ENCODE data around the gene MAPK11.
A peak's percentile ranks its signal among the peaks of the same experiment; 100 is the strongest.

The MAPK11 gene

DNA sequence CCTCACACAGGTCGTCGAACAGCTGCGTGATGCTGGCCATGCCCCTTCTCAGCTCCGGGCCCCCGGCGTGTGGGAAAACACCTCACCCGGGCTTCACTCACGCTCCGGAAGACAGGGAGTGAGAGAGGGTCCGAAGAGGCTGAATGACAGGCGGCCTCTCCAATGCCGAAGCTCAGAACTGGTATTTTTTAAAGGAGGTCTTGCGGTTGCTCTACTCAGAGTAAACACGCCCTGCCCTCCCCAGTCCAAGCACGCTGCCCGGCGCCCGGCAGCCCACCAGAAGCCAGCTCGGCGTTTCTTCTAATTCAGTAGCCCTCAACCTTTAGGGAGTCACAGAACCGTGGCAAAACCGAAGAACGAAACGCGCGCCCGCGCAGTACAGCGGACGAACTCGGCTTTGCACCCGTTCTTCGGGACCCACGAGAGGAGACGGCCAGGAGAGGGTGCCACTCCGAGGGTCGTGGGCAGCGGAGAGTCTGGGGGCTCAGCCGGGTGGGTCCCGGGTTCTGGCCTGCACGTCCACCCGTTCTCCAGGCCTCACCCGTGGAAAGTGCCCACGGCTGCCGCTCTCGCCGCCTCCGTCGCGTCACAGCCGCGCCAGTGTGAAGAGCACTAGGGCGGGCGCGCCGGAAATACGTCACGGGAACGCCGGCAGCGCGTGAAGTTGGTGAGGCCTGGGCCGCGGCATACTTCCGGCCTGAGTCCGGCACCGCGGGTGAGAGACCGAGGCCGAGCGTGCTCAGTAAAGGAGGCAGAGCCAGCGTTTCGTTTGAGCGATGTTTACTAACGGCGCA is 25.6 kb downstream of the MAPK11 start, which contains the start of gene TUBGCP6:
TSS of gene TUBGCP6 (minus strand) at position 604 of the 794 bp plus-strand sequence. CDS start at position 40, 564 bp downstream.
- peaks cover 29% of the 10 kb centered on the region for H3K36me3 ChIP-seq (ENCODE audit: control insufficient read depth, insufficient read depth, low read length)
- peak within 1 kb of the TSS; percentile 85 for H3K27ac ChIP-seq (ENCODE audit: low read depth, low read length, severe bottlenecking)
- peaks cover 11% of the 10 kb centered on the region for H3K4me1 ChIP-seq (ENCODE audit: control insufficient read depth, insufficient read depth, low read length, poor library complexity, severe bottlenecking)
- H3K4me3 ChIP-seq (ENCODE audit: extremely low read depth, insufficient read depth, low read length, poor library complexity, severe bottlenecking) = peak within 1 kb of the TSS; percentile 95
- whole genome bisulfite sequencing, 2 experiments (ENCODE audit: insufficient coverage in 2 of 2) = 0 to 1% methylated on average over 71 to 72 of the region's 76 CpGs
- no peaks in the 10 kb centered on the region for H3K9me3 ChIP-seq (ENCODE audit: control insufficient read depth, low read length)

DNA sequence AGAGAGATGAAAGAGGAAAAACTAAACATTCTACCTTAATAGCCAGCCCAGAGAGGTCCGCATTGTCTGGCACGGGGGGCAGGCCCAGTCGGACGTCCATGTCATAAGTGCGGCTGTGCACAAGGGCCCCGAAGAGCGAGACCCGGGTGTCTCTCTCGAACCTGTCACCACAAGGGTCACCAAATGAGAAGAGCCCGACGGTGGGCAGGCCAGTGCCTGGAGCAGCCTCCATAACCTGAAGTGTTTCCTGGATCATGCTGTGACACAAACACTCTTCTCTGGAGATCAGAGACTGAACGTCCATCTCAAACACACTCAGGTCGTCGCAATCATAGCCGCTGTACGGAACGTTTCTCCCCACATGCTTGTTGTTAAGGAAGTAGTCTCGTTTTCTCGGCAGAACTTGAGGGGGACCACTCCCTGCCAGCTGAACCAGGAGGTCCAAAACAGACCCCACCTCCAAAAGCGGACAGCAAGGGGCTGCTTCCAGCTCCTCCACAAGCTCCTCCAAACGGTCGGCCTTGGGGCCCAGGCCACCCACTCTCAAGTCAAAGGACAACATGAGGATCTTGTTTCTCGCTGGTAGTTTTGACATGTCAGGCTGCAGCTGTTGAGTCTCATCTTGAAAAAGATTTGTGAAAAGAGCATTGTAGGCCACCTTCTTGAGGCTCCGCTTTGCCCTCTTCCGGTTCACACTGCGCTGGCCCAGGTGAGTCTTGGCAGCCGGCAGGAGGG is 26.3 kb downstream of the MAPK11 start:
- peak overlapping the region; percentile 95 for H3K4me3 ChIP-seq (ENCODE audit: extremely low read depth, insufficient read depth, low read length, poor library complexity, severe bottlenecking)
- H3K9me3 ChIP-seq (ENCODE audit: control insufficient read depth, low read length) = no peaks in the 10 kb centered on the region
- no peak overlapping the region for H3K27ac ChIP-seq (ENCODE audit: low read depth, low read length, severe bottlenecking)
- peaks cover 11% of the 10 kb centered on the region for H3K4me1 ChIP-seq (ENCODE audit: control insufficient read depth, insufficient read depth, low read length, poor library complexity, severe bottlenecking)
- H3K36me3 ChIP-seq (ENCODE audit: control insufficient read depth, insufficient read depth, low read length) = peaks cover 33% of the 10 kb centered on the region
- 53% methylated on average over 22 to 25 of the region's 27 CpGs for WGBS, 2 experiments (ENCODE audit: insufficient coverage in 2 of 2)

DNA sequence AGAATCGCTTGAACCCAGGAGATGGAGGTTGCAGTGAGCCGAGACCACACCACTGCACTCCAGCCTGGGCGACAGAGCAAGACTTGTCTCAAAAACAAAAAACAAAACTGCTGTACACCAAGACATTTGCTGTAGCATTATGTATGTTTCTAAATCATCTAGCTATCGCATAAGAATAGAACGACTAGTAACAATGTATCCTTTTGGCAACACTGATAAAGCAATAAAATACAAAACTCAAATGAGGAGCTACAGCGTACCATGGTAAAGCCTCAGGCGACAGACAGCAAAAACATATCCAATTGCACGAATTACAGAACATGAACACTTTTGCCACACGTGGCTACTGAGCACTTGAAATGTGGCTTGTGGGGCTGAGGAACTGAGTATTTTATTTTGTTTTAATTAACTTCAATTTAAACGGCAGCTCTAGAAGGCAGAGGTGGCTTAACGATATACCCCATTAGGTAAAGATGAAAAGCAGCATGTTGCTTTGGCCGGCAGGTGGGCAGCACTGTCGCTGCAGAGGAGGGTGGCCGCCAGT is 27.7 kb downstream of the MAPK11 start:
- H3K36me3 ChIP-seq (ENCODE audit: control insufficient read depth, insufficient read depth, low read length) = peaks cover 34% of the 10 kb centered on the region
- H3K27ac ChIP-seq (ENCODE audit: low read depth, low read length, severe bottlenecking) = no peak overlapping the region
- peaks cover 11% of the 10 kb centered on the region for H3K4me1 ChIP-seq (ENCODE audit: control insufficient read depth, insufficient read depth, low read length, poor library complexity, severe bottlenecking)
- H3K9me3 ChIP-seq (ENCODE audit: control insufficient read depth, low read length) = no peaks in the 10 kb centered on the region
- peak overlapping the region; percentile 14 for H3K4me3 ChIP-seq (ENCODE audit: extremely low read depth, insufficient read depth, low read length, poor library complexity, severe bottlenecking)
- 84 to 89% methylated on average over 10 of the region's 14 CpGs for WGBS, 2 experiments (ENCODE audit: insufficient coverage in 2 of 2)

DNA sequence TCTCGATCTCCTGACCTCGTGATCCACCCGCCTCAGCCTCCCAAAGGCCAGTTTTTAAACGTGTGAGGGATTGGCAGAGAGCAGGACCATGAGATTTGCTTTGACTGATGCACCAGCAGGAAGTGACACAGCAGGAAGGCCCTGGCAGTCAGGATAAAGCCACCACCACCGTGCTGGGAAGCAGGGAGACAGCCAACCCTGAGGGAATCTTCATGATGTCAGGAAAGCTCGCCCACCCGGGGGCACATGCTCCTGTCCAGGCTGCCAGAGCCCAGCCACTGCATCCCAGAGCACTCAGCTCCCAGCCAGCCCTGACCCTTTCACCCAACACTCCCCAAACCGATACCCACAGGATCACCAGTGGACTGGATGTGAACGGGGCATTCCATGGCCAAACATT is 31.4 kb downstream of the MAPK11 start:
- Histone ChIP-seq H3K9me3 (ENCODE audit: control insufficient read depth, low read length) (peaks cover 7% of the 10 kb centered on the region), H3K4me1 (ENCODE audit: control insufficient read depth, insufficient read depth, low read length, poor library complexity, severe bottlenecking) (peaks cover 9% of the 10 kb centered on the region), H3K36me3 (ENCODE audit: control insufficient read depth, insufficient read depth, low read length) (peaks cover 23% of the 10 kb centered on the region), H3K4me3 (ENCODE audit: extremely low read depth, insufficient read depth, low read length, poor library complexity, severe bottlenecking) (no peak overlapping the region), H3K27ac (ENCODE audit: low read depth, low read length, severe bottlenecking) (no peak overlapping the region)
- 81 to 85% methylated on average over 7 to 9 of the region's 9 CpGs for WGBS, 2 experiments (ENCODE audit: insufficient coverage in 2 of 2)

DNA sequence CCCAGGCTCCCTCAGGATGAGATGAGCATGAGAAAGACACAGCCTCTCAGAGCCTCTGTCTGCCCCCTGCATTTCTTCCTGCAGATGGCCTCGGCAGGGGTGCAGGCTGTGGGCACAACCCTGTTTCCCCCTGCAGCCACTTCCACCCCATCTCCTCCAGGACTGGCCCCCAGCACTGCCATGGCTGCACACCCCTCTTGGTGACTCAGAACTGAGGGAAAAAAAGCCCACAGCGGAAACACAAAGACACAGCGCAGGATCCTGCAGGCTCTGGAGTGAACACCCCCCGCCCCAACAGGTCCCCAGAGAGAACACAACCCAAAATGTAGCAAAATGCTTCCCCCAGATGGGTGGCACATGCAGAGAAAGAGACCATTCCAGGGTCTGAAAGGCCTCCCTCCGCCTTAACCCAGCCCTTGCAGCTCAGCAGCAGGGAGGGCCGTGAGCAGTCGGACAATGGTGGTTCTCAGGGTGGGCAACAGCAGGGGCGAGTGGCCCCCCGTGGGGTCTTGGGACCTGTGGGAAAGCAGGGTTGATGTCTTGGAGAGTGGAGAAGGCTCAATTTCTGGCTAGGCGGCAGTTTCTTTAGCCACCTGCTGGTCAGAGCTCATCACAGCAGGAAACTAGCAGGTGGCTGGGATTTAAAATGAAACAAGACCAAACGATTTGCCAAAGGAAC is 33.3 kb downstream of the MAPK11 start:
- peaks cover 7% of the 10 kb centered on the region for H3K9me3 ChIP-seq (ENCODE audit: control insufficient read depth, low read length)
- H3K4me1 ChIP-seq (ENCODE audit: control insufficient read depth, insufficient read depth, low read length, poor library complexity, severe bottlenecking) = no peaks in the 10 kb centered on the region
- 84 to 85% methylated on average over 7 to 9 of the region's 11 CpGs for WGBS, 2 experiments (ENCODE audit: insufficient coverage in 2 of 2)
- H3K27ac ChIP-seq (ENCODE audit: low read depth, low read length, severe bottlenecking) = no peak overlapping the region
- peaks cover 23% of the 10 kb centered on the region for H3K36me3 ChIP-seq (ENCODE audit: control insufficient read depth, insufficient read depth, low read length)
- H3K4me3 ChIP-seq (ENCODE audit: extremely low read depth, insufficient read depth, low read length, poor library complexity, severe bottlenecking) = no peak overlapping the region

DNA sequence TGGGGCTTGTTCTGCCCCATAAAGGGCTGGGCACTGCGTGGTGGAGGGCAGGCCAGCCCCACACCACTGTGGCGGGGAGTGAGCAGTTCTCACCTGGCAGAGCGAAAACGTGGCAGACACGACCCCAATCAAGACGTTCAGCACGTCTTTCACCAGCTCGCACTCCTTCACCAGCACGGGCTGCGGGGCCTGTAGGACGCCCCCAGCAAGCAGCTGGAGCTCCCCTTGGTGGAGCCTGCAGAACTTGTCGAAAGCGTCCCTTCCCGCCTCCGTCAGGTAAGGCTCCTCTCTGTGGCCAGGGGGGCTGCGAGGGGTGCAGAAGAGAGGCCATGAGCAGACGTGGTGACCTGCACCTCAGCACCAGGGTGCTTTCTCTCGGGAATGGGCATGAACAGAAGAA is 37.0 kb downstream of the MAPK11 start:
- H3K36me3 ChIP-seq (ENCODE audit: control insufficient read depth, insufficient read depth, low read length) = peaks cover 27% of the 10 kb centered on the region
- no peaks in the 10 kb centered on the region for H3K4me1 ChIP-seq (ENCODE audit: control insufficient read depth, insufficient read depth, low read length, poor library complexity, severe bottlenecking)
- H3K27ac ChIP-seq (ENCODE audit: low read depth, low read length, severe bottlenecking) = no peak overlapping the region
- no peak overlapping the region for H3K4me3 ChIP-seq (ENCODE audit: extremely low read depth, insufficient read depth, low read length, poor library complexity, severe bottlenecking)
- H3K9me3 ChIP-seq (ENCODE audit: control insufficient read depth, low read length) = peaks cover 7% of the 10 kb centered on the region
- 94 to 96% methylated on average over 16 to 18 of the region's 18 CpGs for WGBS, 2 experiments (ENCODE audit: insufficient coverage in 2 of 2)

DNA sequence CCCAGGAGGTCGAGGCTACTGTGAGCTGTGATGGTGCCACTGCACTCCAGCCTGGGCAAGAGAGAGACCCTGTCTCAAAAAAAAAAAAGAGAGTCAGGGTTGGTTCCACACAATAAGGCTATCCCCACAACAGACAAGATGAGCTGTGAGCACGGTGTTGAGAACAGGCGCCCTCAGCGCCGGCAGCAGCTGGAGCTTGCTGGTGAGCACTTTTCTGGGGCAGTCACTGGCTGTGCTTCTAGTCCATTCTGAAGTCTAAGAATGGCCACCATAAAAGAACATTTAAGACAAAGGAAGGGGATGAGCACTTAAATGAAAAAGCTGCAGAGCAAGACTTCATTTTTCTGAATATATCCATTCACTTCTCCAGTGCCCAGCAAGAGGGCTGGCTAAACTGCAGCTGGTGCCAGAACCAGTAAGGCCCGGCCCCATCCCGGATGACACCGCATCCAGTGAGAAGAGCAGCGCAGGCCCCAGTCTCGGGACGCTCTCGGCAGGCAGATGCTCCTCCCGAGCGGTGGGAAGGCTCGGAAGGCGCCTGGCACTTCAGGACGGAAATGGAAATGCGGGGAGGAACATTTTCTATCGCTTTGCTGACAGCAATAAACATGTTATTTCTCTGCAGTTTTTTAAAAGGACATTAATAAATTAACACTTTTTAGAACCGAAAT is 37.6 kb downstream of the MAPK11 start:
- Histone ChIP-seq H3K27ac (ENCODE audit: low read depth, low read length, severe bottlenecking) (no peak overlapping the region), H3K9me3 (ENCODE audit: control insufficient read depth, low read length) (peaks cover 7% of the 10 kb centered on the region), H3K4me1 (ENCODE audit: control insufficient read depth, insufficient read depth, low read length, poor library complexity, severe bottlenecking) (no peaks in the 10 kb centered on the region), H3K36me3 (ENCODE audit: control insufficient read depth, insufficient read depth, low read length) (peaks cover 27% of the 10 kb centered on the region), H3K4me3 (ENCODE audit: extremely low read depth, insufficient read depth, low read length, poor library complexity, severe bottlenecking) (no peak overlapping the region)
- WGBS, 2 experiments (ENCODE audit: insufficient coverage in 2 of 2) = 94 to 96% methylated on average over 20 of the region's 20 CpGs

DNA sequence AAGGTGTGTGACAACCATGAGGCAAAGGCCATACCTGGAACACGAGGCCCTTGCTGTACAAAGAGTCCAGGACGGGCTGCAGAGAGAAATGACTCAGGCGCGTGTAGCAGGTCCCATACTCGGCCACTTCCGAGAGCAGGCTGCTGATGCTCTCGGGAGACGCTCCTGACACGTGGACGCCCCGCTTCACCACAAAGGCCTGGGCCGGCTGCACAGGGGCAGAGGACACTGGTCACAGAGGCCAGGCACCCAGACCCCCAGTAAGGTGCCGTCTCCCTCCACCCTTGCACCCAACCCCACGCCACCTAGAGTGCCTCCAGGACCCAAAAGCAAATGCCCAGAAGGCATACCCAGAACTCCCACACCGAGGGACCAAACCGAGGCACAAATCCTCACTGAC is 40.8 kb downstream of the MAPK11 start:
- H3K9me3 ChIP-seq (ENCODE audit: control insufficient read depth, low read length) = no peaks in the 10 kb centered on the region
- no peaks in the 10 kb centered on the region for H3K4me1 ChIP-seq (ENCODE audit: control insufficient read depth, insufficient read depth, low read length, poor library complexity, severe bottlenecking)
- H3K27ac ChIP-seq (ENCODE audit: low read depth, low read length, severe bottlenecking) = no peak overlapping the region
- no peak overlapping the region for H3K4me3 ChIP-seq (ENCODE audit: extremely low read depth, insufficient read depth, low read length, poor library complexity, severe bottlenecking)
- WGBS, 2 experiments (ENCODE audit: insufficient coverage in 2 of 2) = 97% methylated on average over 13 to 14 of the region's 16 CpGs
- peaks cover 29% of the 10 kb centered on the region for H3K36me3 ChIP-seq (ENCODE audit: control insufficient read depth, insufficient read depth, low read length)

DNA sequence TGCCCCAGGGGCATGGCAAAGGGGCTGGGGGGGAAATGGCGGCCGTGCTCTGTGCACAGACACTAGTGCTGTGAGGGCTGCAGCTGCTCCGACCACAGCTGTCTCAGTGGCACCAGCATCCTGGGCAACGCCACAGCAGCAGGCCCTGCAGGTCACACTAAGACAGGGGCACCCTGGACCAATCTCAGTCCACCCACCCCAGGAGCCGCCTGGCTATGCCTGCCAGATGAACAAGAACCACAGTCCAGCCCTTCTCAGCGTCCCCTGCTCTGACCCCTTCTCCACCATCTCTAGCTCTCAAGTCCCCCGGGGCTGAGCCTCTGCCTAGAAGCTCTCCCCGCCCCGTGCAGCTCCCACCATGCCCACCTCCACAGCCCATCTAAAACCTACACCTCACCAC is 41.8 kb downstream of the MAPK11 start:
- WGBS, 2 experiments (ENCODE audit: insufficient coverage in 2 of 2) = 92 to 94% methylated on average over 5 to 9 of the region's 9 CpGs
- no peak overlapping the region for H3K27ac ChIP-seq (ENCODE audit: low read depth, low read length, severe bottlenecking)
- no peak overlapping the region for H3K4me3 ChIP-seq (ENCODE audit: extremely low read depth, insufficient read depth, low read length, poor library complexity, severe bottlenecking)
- H3K36me3 ChIP-seq (ENCODE audit: control insufficient read depth, insufficient read depth, low read length) = peaks cover 39% of the 10 kb centered on the region
- H3K4me1 ChIP-seq (ENCODE audit: control insufficient read depth, insufficient read depth, low read length, poor library complexity, severe bottlenecking) = no peaks in the 10 kb centered on the region
- H3K9me3 ChIP-seq (ENCODE audit: control insufficient read depth, low read length) = no peaks in the 10 kb centered on the region

DNA sequence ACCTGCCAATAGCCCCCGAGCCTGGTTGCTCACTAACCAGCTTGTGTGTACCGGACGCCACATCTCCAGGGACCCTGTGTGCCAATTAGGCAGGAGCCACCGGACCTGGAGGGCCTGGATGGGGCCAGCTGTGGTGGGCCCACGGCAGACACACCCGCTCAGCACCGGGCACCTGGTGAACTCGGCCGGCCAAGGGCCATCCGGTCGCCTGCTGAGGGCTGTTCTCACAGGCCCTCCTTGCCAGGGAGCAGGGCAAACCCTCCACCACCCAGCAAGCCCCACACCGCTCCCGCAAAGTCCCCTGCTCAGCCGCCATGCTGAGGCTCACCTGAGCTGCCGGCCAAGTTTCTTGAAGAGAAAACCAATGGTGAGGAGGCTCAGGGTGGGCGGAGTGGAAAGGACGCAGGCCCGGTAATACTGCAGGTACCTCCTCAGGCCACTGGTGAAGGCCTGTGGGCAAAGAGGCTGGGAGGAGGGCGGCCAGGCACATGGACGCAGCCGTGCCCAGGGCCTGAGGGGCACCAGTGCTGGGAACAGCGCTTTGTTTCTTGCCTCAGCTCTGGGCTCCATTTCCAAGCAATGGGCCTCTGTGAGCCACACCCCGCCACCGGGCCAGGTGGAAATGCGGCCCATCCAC is 42.5 kb downstream of the MAPK11 start:
- no peak overlapping the region for H3K27ac ChIP-seq (ENCODE audit: low read depth, low read length, severe bottlenecking)
- no peaks in the 10 kb centered on the region for H3K9me3 ChIP-seq (ENCODE audit: control insufficient read depth, low read length)
- 94 to 95% methylated on average over 14 to 23 of the region's 25 CpGs for WGBS, 2 experiments (ENCODE audit: insufficient coverage in 2 of 2)
- no peak overlapping the region for H3K4me3 ChIP-seq (ENCODE audit: extremely low read depth, insufficient read depth, low read length, poor library complexity, severe bottlenecking)
- H3K36me3 ChIP-seq (ENCODE audit: control insufficient read depth, insufficient read depth, low read length) = peaks cover 45% of the 10 kb centered on the region
- no peaks in the 10 kb centered on the region for H3K4me1 ChIP-seq (ENCODE audit: control insufficient read depth, insufficient read depth, low read length, poor library complexity, severe bottlenecking)
